Measurements from ENCODE around the gene EXOC3L4. TPM values are rescaled to one million over a fixed set of nuclear protein-coding genes. Genes with fewer than 3 reads are reported as not detected.

EXOC3L4 gene
- polyA plus RNA-seq, 6 donors from 2014 or later: not detected

GRCh38 chr14:103089386-103090335 lies 4.9 kb upstream of the EXOC3L4 start:
- H3K4me3 Mint-ChIP-seq: no peak overlapping the region

DNA sequence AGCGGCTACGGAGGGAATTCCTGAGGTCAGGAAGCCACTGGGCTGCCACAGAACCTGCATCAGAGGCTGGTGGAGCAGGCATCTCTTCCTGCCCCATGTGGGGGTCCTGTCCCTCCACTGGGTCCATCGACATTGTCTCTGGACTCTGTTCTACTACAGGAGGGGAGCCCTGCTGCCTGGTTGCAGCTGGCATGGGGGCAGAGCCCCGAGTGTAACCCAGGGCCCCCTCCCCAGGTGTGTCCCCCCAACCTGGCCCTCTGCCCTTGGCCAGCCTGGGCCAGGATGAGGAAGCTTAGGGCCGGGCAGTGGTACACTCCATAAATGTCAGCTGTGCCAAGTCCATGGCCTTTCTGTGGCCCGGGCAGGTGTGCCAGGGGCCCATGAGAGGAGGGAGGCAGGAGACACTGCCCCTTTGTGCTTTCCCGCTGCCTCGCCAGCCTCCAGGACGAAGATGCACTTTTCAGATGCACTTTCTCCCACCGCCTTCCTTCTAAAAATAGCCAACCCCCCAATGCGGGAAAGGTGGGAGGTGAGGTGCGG lies 4.0 kb upstream of the EXOC3L4 start:
- no peaks in the 10 kb centered on the region for H3K9me3 Mint-ChIP-seq

More at GRCh38 chr14:103089386-103090335, 4.9 kb upstream of the EXOC3L4 start:
- Mint-ChIP-seq H3K9me3 (no peaks in the 10 kb centered on the region), H3K4me1 (peaks cover 0 to 7% (median 4%) of the 10 kb centered on the region in 3 donors), H3K36me3 (no peaks in the 10 kb centered on the region), H3K27me3 (peaks cover 5 to 43% (median 20%) of the 10 kb centered on the region in 3 donors), H3K27ac (no peak overlapping the region)
- ATAC-seq (ENCODE audit: low read depth in 2 of 2): no peak
- no peak for DNase-seq

GRCh38 chr14:103091041-103091882 lies 3.3 kb upstream of the EXOC3L4 start:
- Mint-ChIP-seq H3K27me3 (peaks cover 0 to 37% (median 19%) of the 10 kb centered on the region in 3 donors), H3K9me3 (no peaks in the 10 kb centered on the region), H3K4me1 (peaks cover 0 to 7% (median 4%) of the 10 kb centered on the region in 3 donors), H3K36me3 (no peaks in the 10 kb centered on the region), H3K27ac (no peak overlapping the region), H3K4me3 (peak overlapping the region in 7 of 8 donors; percentile 53 to 85 (median 75))
- DNase-seq: peak; percentile 75
- peak; percentile 91 to 92 for ATAC-seq (ENCODE audit: low read depth in 2 of 2)

More for the DNA sequence above, 4.0 kb upstream of the EXOC3L4 start:
- H3K4me1 Mint-ChIP-seq: peaks cover 0 to 7% (median 4%) of the 10 kb centered on the region in 3 donors
- H3K27ac Mint-ChIP-seq: peak overlapping the region in 1 of 6 donors; percentile 33
- H3K4me3 Mint-ChIP-seq: peak overlapping the region in 6 of 8 donors; percentile 53 to 85 (median 70)
- ATAC-seq (ENCODE audit: low read depth in 2 of 2) (no peak), DNase-seq (no peak)
- no peaks in the 10 kb centered on the region for H3K36me3 Mint-ChIP-seq
- H3K27me3 Mint-ChIP-seq: peaks cover 1 to 37% (median 20%) of the 10 kb centered on the region in 3 donors

DNA sequence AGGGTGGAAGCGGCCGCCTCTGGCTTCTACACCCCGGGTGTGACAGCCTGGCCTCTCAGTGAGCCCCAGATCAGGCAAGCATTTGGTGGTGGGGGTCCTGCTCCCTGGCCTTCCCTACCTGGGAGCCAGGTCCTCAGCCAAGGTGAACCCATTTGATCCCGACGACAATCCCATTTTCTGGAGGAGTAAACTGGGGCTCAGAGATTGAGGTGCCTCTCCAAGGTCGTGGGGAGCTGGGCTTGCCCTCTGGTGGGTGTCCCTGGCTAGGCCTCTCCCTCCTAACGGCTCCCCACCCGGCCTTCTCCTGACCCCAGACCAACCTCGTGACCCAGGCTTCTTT lies 2.7 kb upstream of the EXOC3L4 start:
- H3K4me3 Mint-ChIP-seq: peak overlapping the region in 7 of 8 donors; percentile 12 to 77 (median 47)
- H3K4me1 Mint-ChIP-seq: peaks cover 0 to 7% (median 4%) of the 10 kb centered on the region in 3 donors
- peaks cover 3 to 37% (median 20%) of the 10 kb centered on the region in 3 donors for H3K27me3 Mint-ChIP-seq
- no peaks in the 10 kb centered on the region for H3K9me3 Mint-ChIP-seq
- peak overlapping the region in 1 of 6 donors; percentile 15 for H3K27ac Mint-ChIP-seq
- ATAC-seq (ENCODE audit: low read depth in 2 of 2) (peak in 1 of 2 donors; percentile 23), DNase-seq (no peak)
- no peaks in the 10 kb centered on the region for H3K36me3 Mint-ChIP-seq

DNA sequence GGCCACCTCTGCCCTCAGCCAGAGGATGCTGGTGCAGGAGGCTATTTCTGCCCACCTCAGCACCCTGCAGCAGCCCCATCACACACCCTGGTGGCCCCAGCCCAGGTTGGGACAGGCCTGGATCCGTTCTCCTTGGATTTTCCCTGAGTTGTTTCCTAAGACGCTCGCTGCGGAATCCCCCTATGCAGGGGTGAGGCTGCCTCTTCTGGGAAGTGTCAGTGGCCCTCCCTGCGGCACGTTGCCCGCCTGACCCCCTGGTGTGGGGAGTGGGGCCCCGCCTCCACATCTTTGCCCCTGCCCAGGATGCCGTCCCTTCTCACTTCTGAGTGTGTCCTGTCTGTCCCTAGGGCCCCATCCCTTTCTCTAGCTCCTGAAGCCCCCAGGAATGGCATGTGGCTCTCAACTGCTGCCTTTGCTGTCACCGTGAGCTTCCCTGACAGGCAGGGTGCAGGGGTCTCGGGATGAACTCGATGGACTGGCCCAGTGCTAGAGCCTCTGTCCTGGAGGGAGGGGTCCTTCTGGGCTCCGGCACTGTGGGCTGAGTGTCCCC lies 594 bp upstream of the EXOC3L4 start:
- Mint-ChIP-seq H3K4me1 (peaks cover 0 to 7% (median 4%) of the 10 kb centered on the region in 3 donors), H3K9me3 (no peaks in the 10 kb centered on the region), H3K27me3 (peaks cover 3 to 43% (median 26%) of the 10 kb centered on the region in 3 donors), H3K36me3 (no peaks in the 10 kb centered on the region), H3K4me3 (no peak overlapping the region), H3K27ac (no peak overlapping the region)
- ATAC-seq (ENCODE audit: low read depth in 2 of 2): no peak
- no peak for DNase-seq

DNA sequence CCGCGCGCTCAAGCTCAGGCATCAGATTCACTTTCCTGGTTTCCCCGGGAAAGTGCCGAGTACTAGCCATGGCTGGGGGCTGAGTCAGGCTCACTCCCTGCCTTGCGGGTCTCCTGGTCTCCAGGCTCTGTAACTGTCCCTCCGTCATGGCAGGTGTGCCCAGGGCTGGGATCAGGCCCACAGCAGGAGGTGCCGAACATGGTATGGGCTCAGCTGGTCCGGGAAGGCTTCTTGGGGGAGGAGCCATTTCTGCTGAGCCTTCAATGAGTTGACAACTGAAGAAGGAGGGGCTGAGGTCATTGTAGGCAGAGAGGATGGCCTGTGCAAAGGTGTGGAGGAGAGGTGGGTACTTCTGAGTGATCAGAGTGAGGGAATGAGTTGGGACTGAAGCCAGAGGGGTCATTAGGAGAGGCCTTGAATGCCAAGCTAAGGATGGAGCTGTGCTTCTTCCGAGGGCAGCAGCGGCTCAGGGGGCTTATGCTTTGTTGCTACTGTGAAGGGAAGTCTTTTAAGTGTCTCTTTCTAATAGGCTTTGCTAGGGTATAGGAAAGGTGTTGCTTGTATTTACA lies 769 bp downstream of the EXOC3L4 start:
- Mint-ChIP-seq H3K27me3 (peaks cover 3 to 30% (median 26%) of the 10 kb centered on the region in 3 donors), H3K4me1 (peaks cover 3 to 11% (median 4%) of the 10 kb centered on the region in 3 donors), H3K36me3 (no peaks in the 10 kb centered on the region), H3K9me3 (no peaks in the 10 kb centered on the region), H3K27ac (no peak overlapping the region), H3K4me3 (no peak overlapping the region)
- DNase-seq (no peak), ATAC-seq (ENCODE audit: low read depth in 2 of 2) (no peak)

- H3K36me3 Mint-ChIP-seq: no peaks in the 10 kb centered on the region
- DNase-seq (no peak), ATAC-seq (ENCODE audit: low read depth in 2 of 2) (no peak)
- H3K9me3 Mint-ChIP-seq: no peaks in the 10 kb centered on the region
- no peak overlapping the region for H3K27ac Mint-ChIP-seq
- H3K4me3 Mint-ChIP-seq: no peak overlapping the region
- peaks cover 7 to 35% (median 29%) of the 10 kb centered on the region in 3 donors for H3K27me3 Mint-ChIP-seq
- peaks cover 4 to 20% (median 8%) of the 10 kb centered on the region in 3 donors for H3K4me1 Mint-ChIP-seq
Observed at GRCh38 chr14:103096387-103096786, 1.9 kb downstream of the EXOC3L4 start.

- Mint-ChIP-seq H3K27ac (no peak overlapping the region), H3K36me3 (no peaks in the 10 kb centered on the region), H3K4me1 (peaks cover 6 to 18% (median 10%) of the 10 kb centered on the region in 3 donors), H3K4me3 (no peak overlapping the region), H3K9me3 (no peaks in the 10 kb centered on the region), H3K27me3 (peaks cover 8 to 43% (median 32%) of the 10 kb centered on the region in 3 donors)
- ATAC-seq (ENCODE audit: low read depth in 2 of 2) (no peak), DNase-seq (no peak)
Observed at GRCh38 chr14:103097244-103097993, 2.9 kb downstream of the EXOC3L4 start.

GRCh38 chr14:103097994-103098957 lies 3.8 kb downstream of the EXOC3L4 start:
- H3K27ac Mint-ChIP-seq: no peak overlapping the region
- H3K4me1 Mint-ChIP-seq: peaks cover 6 to 18% (median 10%) of the 10 kb centered on the region in 3 donors
- peaks cover 8 to 52% (median 35%) of the 10 kb centered on the region in 3 donors for H3K27me3 Mint-ChIP-seq
- H3K9me3 Mint-ChIP-seq: no peaks in the 10 kb centered on the region
- no peak for DNase-seq
- no peaks in the 10 kb centered on the region for H3K36me3 Mint-ChIP-seq
- peak overlapping the region in 2 of 8 donors; percentile 35 to 52 for H3K4me3 Mint-ChIP-seq
- ATAC-seq (ENCODE audit: low read depth in 2 of 2): no peak

DNA sequence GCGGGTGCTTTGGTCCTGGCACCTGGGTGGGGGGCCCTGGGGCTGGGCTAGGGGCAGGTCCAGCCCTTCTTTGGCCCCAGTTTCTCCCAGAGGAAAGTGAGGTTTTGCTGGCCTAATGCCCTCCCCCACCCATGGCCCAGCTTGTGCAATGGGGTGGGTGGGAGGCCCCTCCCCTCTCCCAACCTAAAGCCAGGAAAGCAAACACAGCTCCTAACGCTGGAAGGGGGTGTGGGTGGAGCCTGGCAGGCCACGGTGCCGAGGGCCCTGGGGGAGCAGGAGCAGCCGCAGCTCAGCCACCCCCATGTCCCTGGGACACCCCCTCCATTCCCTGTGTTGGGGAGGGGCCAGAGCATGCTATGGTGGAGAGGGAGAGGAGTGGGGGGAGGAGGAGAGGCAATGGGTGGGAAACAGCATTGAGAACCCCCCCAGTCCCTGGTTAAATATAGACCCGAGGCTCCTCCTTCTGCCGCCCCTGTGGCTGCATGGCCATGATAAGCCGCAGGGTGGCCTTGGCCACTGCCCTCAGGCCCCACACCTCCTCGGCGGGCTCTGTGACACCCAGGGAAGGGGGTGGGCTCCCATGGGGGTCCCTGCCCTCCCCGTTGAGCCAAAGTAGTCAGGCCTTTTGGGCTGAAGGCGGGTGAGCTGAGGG lies 4.7 kb downstream of the EXOC3L4 start:
- Mint-ChIP-seq H3K36me3 (no peaks in the 10 kb centered on the region), H3K27me3 (peaks cover 13 to 51% (median 40%) of the 10 kb centered on the region in 3 donors), H3K4me3 (no peak overlapping the region), H3K4me1 (peaks cover 10 to 22% (median 15%) of the 10 kb centered on the region in 3 donors), H3K9me3 (no peaks in the 10 kb centered on the region), H3K27ac (no peak overlapping the region)
- DNase-seq (no peak), ATAC-seq (ENCODE audit: low read depth in 2 of 2) (no peak)
